ENCODE measurements around the gene CRADD. TPM values are rescaled to one million over a fixed set of nuclear protein-coding genes. Genes with fewer than 3 reads are reported as not detected.

CRADD gene
- total RNA-seq, 1 donor from 2014 or later = 17.1 TPM

DNA sequence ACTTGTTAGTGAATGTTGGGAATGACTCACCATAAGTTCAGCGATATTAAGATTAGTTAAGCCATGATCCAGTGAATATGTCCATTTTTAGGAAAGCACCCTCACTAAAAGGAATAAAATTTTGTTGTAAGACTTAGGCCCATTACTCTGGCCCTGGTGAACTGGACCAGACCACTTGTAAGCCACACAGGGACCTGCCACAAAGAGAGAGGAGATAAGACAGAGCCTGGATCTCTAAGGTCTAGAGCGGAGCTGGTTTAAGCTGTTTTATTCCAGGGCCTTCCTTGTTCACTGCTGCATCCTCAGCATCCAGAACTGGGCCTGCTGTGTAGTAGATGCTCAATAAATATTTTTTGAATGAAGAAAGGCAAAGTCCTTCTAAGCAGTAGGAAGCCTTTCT is 79.1 kb downstream of the CRADD start:
- Histone ChIP-seq H3K27ac (no peak overlapping the region), H3K4me1 (peaks cover 16% of the 10 kb centered on the region), H3K4me3 (no peak overlapping the region), H3K36me3 (no peaks in the 10 kb centered on the region), H3K27me3 (no peaks in the 10 kb centered on the region), H3K9me3 (no peaks in the 10 kb centered on the region)
- ATAC-seq (no peak), DNase-seq (no peak)
- TF ChIP-seq, protein P1, sequence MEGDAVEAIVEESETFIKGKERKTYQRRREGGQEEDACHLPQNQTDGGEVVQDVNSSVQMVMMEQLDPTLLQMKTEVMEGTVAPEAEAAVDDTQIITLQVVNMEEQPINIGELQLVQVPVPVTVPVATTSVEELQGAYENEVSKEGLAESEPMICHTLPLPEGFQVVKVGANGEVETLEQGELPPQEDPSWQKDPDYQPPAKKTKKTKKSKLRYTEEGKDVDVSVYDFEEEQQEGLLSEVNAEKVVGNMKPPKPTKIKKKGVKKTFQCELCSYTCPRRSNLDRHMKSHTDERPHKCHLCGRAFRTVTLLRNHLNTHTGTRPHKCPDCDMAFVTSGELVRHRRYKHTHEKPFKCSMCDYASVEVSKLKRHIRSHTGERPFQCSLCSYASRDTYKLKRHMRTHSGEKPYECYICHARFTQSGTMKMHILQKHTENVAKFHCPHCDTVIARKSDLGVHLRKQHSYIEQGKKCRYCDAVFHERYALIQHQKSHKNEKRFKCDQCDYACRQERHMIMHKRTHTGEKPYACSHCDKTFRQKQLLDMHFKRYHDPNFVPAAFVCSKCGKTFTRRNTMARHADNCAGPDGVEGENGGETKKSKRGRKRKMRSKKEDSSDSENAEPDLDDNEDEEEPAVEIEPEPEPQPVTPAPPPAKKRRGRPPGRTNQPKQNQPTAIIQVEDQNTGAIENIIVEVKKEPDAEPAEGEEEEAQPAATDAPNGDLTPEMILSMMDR (IDR thresholded peaks at IDR 0.05) = no peak
- intact Hi-C loops (cut with DNase I) = no loop called here

DNA sequence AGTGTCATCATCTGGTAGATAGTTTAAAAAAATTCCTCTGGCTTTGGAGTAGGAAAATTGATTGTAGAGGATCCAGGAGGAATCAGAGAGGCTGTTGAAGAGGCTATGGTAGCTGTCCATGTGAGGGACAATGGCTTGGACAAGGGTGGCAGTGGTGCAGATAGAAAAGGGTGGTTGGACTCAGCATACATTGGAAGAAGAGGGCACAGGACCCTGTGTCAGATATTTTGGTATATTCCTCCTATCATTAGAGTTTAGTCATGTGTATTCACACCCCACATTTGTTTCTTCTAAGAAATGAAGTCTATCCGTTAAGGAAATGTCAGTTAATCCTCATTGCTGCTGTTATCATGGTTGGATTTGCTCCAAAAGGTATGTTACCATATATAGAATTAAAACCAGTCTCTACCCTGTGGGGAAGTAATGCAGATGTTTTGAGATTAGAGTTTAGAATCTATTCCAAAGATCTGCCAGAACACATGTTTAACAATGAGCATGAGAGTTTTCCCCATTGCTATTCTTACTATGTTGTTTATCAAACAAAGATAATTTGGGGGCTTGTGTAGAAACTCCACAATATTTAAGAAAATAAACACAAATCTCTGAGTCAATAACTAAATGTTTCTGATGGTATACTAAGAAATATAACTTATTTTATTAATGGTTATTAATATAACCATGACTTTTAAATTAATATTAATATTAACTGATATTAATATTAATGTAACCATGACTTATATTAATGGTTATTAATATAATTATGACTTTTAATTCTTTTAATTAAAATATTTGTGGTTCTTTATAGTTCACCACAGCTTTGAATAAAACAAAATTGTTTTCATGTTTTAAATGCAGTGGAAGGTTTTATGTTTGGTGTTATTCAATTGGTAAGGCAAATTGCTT is 80.9 kb downstream of the CRADD start:
- no peaks in the 10 kb centered on the region for H3K9me3 ChIP-seq
- ATAC-seq = no peak
- H3K27me3 ChIP-seq = no peaks in the 10 kb centered on the region
- peaks cover 13% of the 10 kb centered on the region for H3K4me1 ChIP-seq
- TF ChIP-seq, protein P1 (IDR thresholded peaks at IDR 0.05) = no peak
- intact Hi-C loops (cut with DNase I) = no loop called here
- H3K4me3 ChIP-seq = no peak overlapping the region
- H3K36me3 ChIP-seq = no peaks in the 10 kb centered on the region
- no peak for DNase-seq
- H3K27ac ChIP-seq = no peak overlapping the region

DNA sequence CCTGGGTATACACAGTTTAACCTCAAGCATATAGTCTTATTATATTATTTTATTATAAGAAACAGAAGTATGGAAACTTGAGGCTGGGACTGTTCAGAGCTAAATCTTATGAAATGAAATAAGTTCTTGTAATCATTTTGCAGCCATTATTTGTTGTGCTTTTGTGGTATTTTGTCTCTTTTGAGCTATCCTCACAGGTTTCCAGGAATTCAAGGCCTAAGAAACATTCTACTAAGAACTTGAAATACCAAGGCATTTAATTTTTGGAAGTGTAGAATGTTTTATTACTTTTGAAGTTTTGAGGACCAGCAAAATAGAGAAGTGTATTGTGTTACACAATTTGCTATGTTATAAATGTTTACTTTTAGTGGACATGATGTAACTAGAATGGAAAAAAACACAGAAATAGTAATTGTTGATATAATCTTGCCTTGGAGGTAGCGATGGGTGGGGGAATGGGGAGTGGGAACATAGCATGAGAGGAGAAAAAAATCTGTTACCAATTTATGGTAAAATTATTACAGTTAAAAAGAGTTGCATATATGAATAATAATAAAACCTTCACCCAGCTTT is 81.7 kb downstream of the CRADD start:
- Histone ChIP-seq H3K4me3 (no peak overlapping the region), H3K36me3 (no peaks in the 10 kb centered on the region), H3K4me1 (peaks cover 13% of the 10 kb centered on the region), H3K27ac (peak overlapping the region; percentile 3), H3K9me3 (no peaks in the 10 kb centered on the region), H3K27me3 (no peaks in the 10 kb centered on the region)
- ATAC-seq (no peak), DNase-seq (no peak)
- TF ChIP-seq, protein P1 (IDR thresholded peaks at IDR 0.05) = no peak
- intact Hi-C loops (cut with DNase I) = no loop called here

DNA sequence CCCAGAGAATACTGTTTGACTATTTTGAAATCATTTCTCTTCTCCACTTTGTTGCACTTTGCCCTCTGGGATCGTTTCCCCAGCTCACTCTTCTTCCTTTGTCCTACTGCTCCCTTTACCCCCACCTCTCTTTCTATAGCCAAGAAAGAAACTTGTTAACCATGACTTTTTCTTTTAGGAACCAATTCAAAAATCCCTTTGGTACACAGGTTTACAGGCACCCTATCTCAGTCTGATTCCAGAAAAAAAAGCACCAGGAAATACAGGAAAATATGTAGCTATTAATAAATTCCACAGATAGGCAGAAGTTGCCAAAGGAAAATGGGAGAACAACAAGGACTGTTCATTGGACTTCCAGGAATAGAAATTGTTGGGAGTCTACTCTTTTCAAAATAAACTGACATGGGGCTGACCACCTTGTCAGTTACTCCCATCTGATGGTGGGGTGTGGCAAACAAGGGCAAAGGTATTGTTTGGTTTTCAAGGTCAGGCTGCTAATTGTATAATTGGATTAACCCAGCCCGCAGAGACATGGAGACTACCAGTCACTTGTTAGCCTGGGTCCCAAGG is 82.4 kb downstream of the CRADD start:
- no peak for DNase-seq
- Histone ChIP-seq H3K27ac (peak overlapping the region; percentile 3), H3K4me3 (no peak overlapping the region), H3K4me1 (peaks cover 13% of the 10 kb centered on the region), H3K9me3 (no peaks in the 10 kb centered on the region), H3K27me3 (no peaks in the 10 kb centered on the region), H3K36me3 (no peaks in the 10 kb centered on the region)
- intact Hi-C loops (cut with DNase I) = no loop called here
- TF ChIP-seq, protein P1 (IDR thresholded peaks at IDR 0.05) = no peak
- ATAC-seq = no peak

DNA sequence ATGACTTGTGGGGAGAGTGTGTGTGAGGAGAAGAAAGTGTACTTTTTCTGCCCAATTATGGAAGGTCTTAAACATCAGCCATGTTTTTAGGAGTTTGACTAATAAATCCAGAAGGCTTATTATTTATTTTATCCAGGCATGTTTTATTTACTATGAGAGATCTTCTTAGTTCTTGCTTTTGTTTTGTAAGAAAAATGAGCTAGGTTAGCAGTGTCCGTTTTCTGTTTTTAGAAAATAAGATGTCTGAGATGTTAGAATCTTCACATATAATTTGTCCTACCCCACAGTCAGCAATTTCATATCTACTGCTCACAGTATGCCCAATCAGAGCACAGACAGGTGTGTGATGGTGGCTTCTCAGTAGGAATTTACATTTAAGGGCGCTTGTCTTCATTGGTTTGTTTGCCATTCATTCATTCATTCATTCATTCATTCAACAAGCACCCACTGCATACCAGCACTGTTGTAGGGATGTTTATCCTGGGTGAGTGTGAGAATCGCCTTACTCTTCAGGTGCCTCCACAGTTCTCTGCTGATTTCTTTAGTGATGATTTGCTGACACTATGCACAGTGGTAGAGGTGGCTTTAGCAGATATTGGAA is 83.2 kb downstream of the CRADD start:
- Histone ChIP-seq H3K9me3 (no peaks in the 10 kb centered on the region), H3K27ac (no peak overlapping the region), H3K27me3 (no peaks in the 10 kb centered on the region), H3K4me3 (no peak overlapping the region), H3K4me1 (peaks cover 13% of the 10 kb centered on the region), H3K36me3 (no peaks in the 10 kb centered on the region)
- intact Hi-C loops (cut with DNase I) = no loop called here
- DNase-seq = no peak
- ATAC-seq = no peak
- TF ChIP-seq, protein P1 (IDR thresholded peaks at IDR 0.05) = no peak

All from upper lobe of right lung (tissue), 1 donor.